Fibroblast of lung (primary cell): ENCODE results near the gene TMEM72.

Source experiments
- CTCF ChIP-seq, 2 donors: IDR thresholded peaks in 1 of 2; conservative IDR thresholded peaks in 1 of 2; 1 replicate in 1 of 2; 2 replicates in 1 of 2; pipeline ENCODE4 v1.5.1; 2011 to 2012; ENCODE audit warnings: low read length in 2 of 2, control low read depth in 1 of 2, inconsistent platforms in 1 of 2, low read depth in 1 of 2, mild to moderate bottlenecking in 1 of 2
- EZH2 ChIP-seq: IDR thresholded peaks from 2 replicates; pipeline ENCODE4 v1.5.1; 2012; ENCODE audit warnings: low read length, control low read depth, mild to moderate bottlenecking; ENCODE audit errors: missing control alignments

GRCh38 chr10:44977287-44978212 lies 66.4 kb downstream of the TMEM72 start:
- no peak for TF ChIP-seq CTCF (conservative IDR thresholded peaks at IDR 0.05 in 1 of 2, IDR thresholded peaks at IDR 0.05 in 1 of 2; ENCODE audit: low read depth in 1 of 2, low read length in 2 of 2)
- no peak for TF ChIP-seq EZH2
